Naive thymus-derived CD4-positive, alpha-beta T cell (primary cell): ENCODE results near the gene LRRC36. TPM values are rescaled to one million over a fixed set of nuclear protein-coding genes. Genes with fewer than 3 reads are reported as not detected.
"Not testable (repeated sequence)": the region's sequence is repeated elsewhere in the genome, so short reads cannot be mapped to it uniquely, and the experiment has no call there.

Source experiments
- ATAC-seq: fragments of 150-1000 bp; cut with Tn5 transposase; 2 replicates; pipeline ENCODE4 v1.10.0; 2021; ENCODE audit warnings: mild to moderate bottlenecking, moderate library complexity
- CTCF ChIA-PET: fragments of 350-600 bp; sonication (Branson Sonifier 250); formaldehyde crosslinking; loops from one replicate; lab custom pipeline; 2021; ENCODE audit warnings: antibody characterized with exemption; lab: Charles Lee
- POLR2A ChIA-PET: fragments of 350-600 bp; sonication (Branson Sonifier 250); formaldehyde crosslinking; loops from one replicate; lab custom pipeline; 2021; ENCODE audit warnings: antibody characterized with exemption, inconsistent platforms; lab: Charles Lee
- DNase-seq, 9 donors: peaks; one replicate each; pipeline versions ENCODE4 v3.0.0 to v3.0.0-alpha.2; 2020 to 2022; ENCODE audit warnings: mixed read lengths in 1 of 9
- H3K27ac ChIP-seq: one replicate; pipeline ENCODE4 v1.7.0; 2013; ENCODE audit warnings: mild to moderate bottlenecking, low read depth, low read length, moderate library complexity
- H3K27me3 ChIP-seq, 2 donors: one replicate each; pipeline ENCODE4 v1.7.0; 2013; ENCODE audit warnings: low read length in 2 of 2, mild to moderate bottlenecking in 2 of 2, moderate library complexity in 2 of 2; ENCODE audit not compliant: control insufficient read depth in 2 of 2, insufficient read depth in 2 of 2
- H3K36me3 ChIP-seq, 3 experiments: 1 replicate in 2 of 3; 2 replicates in 1 of 3; pipeline ENCODE4 v1.7.0; 2013; ENCODE audit warnings: low read length in 3 of 3, mild to moderate bottlenecking in 3 of 3, moderate library complexity in 1 of 3; ENCODE audit not compliant: insufficient read depth in 3 of 3, control insufficient read depth in 2 of 3
- H3K4me1 ChIP-seq, 2 donors: one replicate each; pipeline ENCODE4 v1.7.0; 2013; ENCODE audit warnings: low read length in 2 of 2, mild to moderate bottlenecking in 2 of 2, moderate library complexity in 1 of 2; ENCODE audit not compliant: control insufficient read depth in 2 of 2, insufficient read depth in 2 of 2
- H3K4me3 ChIP-seq: 2 replicates; pipeline ENCODE4 v1.7.0; 2013; ENCODE audit warnings: mild to moderate bottlenecking, low read length
- H3K9me3 ChIP-seq, 3 experiments: 1 replicate in 2 of 3; 2 replicates in 1 of 3; pipeline ENCODE4 v1.7.0; 2013; ENCODE audit warnings: low read length in 3 of 3; ENCODE audit not compliant: control insufficient read depth in 2 of 3
- H3K27ac Mint-ChIP-seq, 9 donors: one replicate each; pipeline ENCODE4 v1.8.0; 2020 to 2022; ENCODE audit warnings: mixed read lengths in 9 of 9, mild to moderate bottlenecking in 8 of 9, moderate library complexity in 5 of 9, inconsistent platforms in 2 of 9
- H3K27me3 Mint-ChIP-seq, 5 donors: one replicate each; pipeline ENCODE4 v1.8.0; 2021 to 2022; ENCODE audit warnings: mixed read lengths in 5 of 5, mild to moderate bottlenecking in 1 of 5
- H3K36me3 Mint-ChIP-seq, 5 donors: one replicate each; pipeline ENCODE4 v1.8.0; 2020 to 2022; ENCODE audit warnings: mixed read lengths in 5 of 5, mild to moderate bottlenecking in 3 of 5, inconsistent platforms in 1 of 5
- H3K4me1 Mint-ChIP-seq, 7 donors: one replicate each; pipeline ENCODE4 v1.8.0; 2020 to 2022; ENCODE audit warnings: mixed read lengths in 7 of 7, mild to moderate bottlenecking in 3 of 7, inconsistent platforms in 1 of 7
- H3K4me3 Mint-ChIP-seq, 10 donors: one replicate each; pipeline ENCODE4 v1.8.0; 2020 to 2022; ENCODE audit warnings: mild to moderate bottlenecking in 10 of 10, mixed read lengths in 10 of 10, moderate library complexity in 6 of 10, inconsistent platforms in 2 of 10
- H3K9me3 Mint-ChIP-seq, 11 donors: one replicate each; pipeline ENCODE4 v1.8.0; 2020 to 2022; ENCODE audit warnings: mixed read lengths in 11 of 11, mild to moderate bottlenecking in 4 of 11, inconsistent platforms in 1 of 11, moderate library complexity in 1 of 11
- intact Hi-C, 2 donors: fragments of 100-400 bp; cut with micrococcal nuclease; formaldehyde crosslinking; loops; one replicate each; pipeline ENCODE4 v1.15.1; 2023
- polyA plus RNA-seq, 2 donors: library from polyadenylated mRNA; unstranded; fragments of 300-500 nt; fragmentation: Illumina TruSeq; gene quantifications; one replicate each; pipeline ENCODE4 v1.2.3, GENCODE V29; 2021
- total RNA-seq, 6 experiments: library from RNA in 5 of 6; stranded (reverse) in 5 of 6; gene quantifications; 1 replicate in 5 of 6; 2 replicates in 1 of 6; pipeline ENCODE4 v1.2.3 and lab custom pipeline; 2021 to 2026

Gene LRRC36
- total and polyA plus RNA-seq, 7 experiments from 2014 or later = 0.50 to 0.56 TPM; not detected in 5

DNA sequence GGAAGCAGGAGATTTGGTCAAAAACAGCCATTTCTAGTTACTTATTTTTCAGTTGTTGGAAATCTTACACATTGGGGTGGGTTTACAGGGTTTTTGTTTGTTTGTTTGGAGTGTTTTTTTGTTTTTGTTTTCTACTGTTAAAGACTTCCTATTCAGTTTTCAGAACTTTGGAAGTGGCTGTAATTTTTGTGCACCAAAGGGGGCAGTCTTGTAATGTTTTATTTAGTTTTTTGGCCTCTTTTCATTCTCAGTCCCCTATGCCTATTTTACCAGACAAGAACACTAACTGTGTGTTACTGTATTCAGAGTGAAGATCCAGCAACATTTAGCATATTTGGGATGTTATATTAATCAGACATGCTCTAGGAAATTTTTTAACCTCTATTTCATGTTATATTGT lies 46.0 kb downstream of the LRRC36 start:
- no peaks in the 10 kb centered on the region for H3K4me1 Mint-ChIP-seq
- intact Hi-C loops = no loop called here
- H3K4me3 ChIP-seq = no peak overlapping the region
- H3K9me3 ChIP-seq = no peaks in the 10 kb centered on the region
- H3K27me3 Mint-ChIP-seq = peaks cover 0 to 7% (median 4%) of the 10 kb centered on the region in 5 donors
- no peaks in the 10 kb centered on the region for H3K36me3 ChIP-seq
- H3K27me3 ChIP-seq = no peaks in the 10 kb centered on the region
- POLR2A ChIA-PET = interaction anchor here (0.6 kb wide), 1 partner anchor 26 kb away, joined by 3 read pairs; no protein-coding TSS in a partner anchor
- no peak for DNase-seq
- CTCF ChIA-PET = no interaction called here
- H3K27ac ChIP-seq = no peak overlapping the region
- no peaks in the 10 kb centered on the region for H3K36me3 Mint-ChIP-seq
- no peak overlapping the region for H3K27ac Mint-ChIP-seq
- H3K4me3 Mint-ChIP-seq = no peak overlapping the region
- no peak for ATAC-seq
- H3K9me3 Mint-ChIP-seq = no peaks in the 10 kb centered on the region
- H3K4me1 ChIP-seq = no peaks in the 10 kb centered on the region

DNA sequence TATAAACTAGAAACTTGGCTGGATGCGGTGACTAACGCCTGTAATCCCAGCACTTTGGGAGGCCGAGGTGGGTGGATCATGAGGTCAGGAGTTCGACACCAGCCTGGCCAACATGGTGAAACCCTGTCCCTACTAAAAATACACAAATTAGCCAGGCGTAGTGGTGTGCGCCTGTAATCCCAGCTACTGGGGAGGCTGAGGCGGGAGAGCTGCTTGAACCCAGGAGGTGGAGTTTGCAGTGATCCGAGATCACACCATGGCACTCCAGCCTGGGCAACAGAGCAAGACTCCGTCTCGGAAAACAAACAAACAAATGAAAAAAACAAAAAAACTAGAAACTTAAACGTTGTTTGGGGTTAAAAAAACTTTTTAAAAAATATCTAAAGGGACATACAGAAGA lies 49.4 kb downstream of the LRRC36 start:
- H3K4me1 ChIP-seq, H3K27ac ChIP-seq, H3K27me3 ChIP-seq, CTCF ChIA-PET, H3K9me3 Mint-ChIP-seq, POLR2A ChIA-PET, DNase-seq, H3K36me3 ChIP-seq, intact Hi-C loops, H3K4me3 ChIP-seq, H3K4me1 Mint-ChIP-seq, H3K9me3 ChIP-seq, H3K27ac Mint-ChIP-seq, ATAC-seq, H3K4me3 Mint-ChIP-seq, H3K36me3 Mint-ChIP-seq: not testable (repeated sequence)
- H3K27me3 Mint-ChIP-seq = peaks cover 0 to 12% (median 4%) of the 10 kb centered on the region in 5 donors

DNA sequence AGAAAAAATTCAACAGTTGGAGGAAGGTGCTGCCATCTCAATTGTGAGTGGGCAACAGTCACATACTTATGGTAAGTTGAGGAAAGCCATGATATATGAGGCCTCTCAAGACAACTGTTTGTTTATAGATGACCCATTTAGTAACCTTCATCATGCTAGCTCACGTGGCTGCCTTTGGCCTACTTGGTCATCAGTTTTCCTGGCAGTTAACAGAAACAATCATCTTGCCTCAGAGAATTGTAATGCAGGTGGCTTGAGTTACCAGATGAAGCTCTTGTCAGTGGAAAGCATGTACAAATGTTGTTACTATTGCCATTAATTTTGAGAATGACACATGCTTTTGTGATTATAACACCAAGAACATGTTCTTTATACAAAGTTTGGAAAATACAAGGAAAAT lies 52.0 kb downstream of the LRRC36 start:
- H3K9me3 Mint-ChIP-seq = no peaks in the 10 kb centered on the region
- Histone ChIP-seq H3K4me3 (no peak overlapping the region), H3K36me3 (no peaks in the 10 kb centered on the region), H3K27me3 (no peaks in the 10 kb centered on the region), H3K27ac (no peak overlapping the region), H3K4me1 (no peaks in the 10 kb centered on the region), H3K9me3 (no peaks in the 10 kb centered on the region)
- ChIA-PET CTCF (no interaction called here), POLR2A (no interaction called here)
- DNase-seq (no peak), ATAC-seq (no peak)
- no peaks in the 10 kb centered on the region for H3K4me1 Mint-ChIP-seq
- no peak overlapping the region for H3K27ac Mint-ChIP-seq
- no peaks in the 10 kb centered on the region for H3K36me3 Mint-ChIP-seq
- intact Hi-C loops = no loop called here
- no peak overlapping the region for H3K4me3 Mint-ChIP-seq
- H3K27me3 Mint-ChIP-seq = peaks cover 0 to 15% (median 0%) of the 10 kb centered on the region in 5 donors

DNA sequence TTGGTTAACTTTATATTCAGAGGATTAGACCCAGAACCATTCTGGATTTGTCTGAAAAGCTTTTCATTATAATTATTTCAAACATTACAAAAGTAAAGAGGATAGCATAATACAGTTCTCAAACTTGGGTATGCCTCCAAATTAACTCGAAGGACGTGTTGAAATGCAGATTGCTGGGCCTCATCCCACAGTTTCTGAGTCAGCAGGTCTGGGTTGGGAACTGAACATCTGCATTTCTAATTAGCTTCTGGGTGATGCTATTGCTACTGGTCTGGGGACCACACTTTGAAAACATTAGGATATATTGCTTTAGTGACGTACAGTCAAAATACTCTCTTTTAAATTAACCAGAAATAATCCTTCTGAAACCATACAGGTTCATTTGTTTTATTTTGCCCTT lies 56.7 kb downstream of the LRRC36 start:
- Histone ChIP-seq H3K27me3 (no peaks in the 10 kb centered on the region), H3K36me3 (no peaks in the 10 kb centered on the region), H3K27ac (no peak overlapping the region), H3K9me3 (no peaks in the 10 kb centered on the region), H3K4me1 (no peaks in the 10 kb centered on the region), H3K4me3 (no peak overlapping the region)
- H3K27ac Mint-ChIP-seq = no peak overlapping the region
- intact Hi-C loops = no loop called here
- H3K4me3 Mint-ChIP-seq = no peak overlapping the region
- DNase-seq = no peak
- POLR2A ChIA-PET = no interaction called here
- no peaks in the 10 kb centered on the region for H3K9me3 Mint-ChIP-seq
- CTCF ChIA-PET = no interaction called here
- no peaks in the 10 kb centered on the region for H3K36me3 Mint-ChIP-seq
- no peak for ATAC-seq
- H3K4me1 Mint-ChIP-seq = no peaks in the 10 kb centered on the region
- peaks cover 0 to 21% (median 0%) of the 10 kb centered on the region in 5 donors for H3K27me3 Mint-ChIP-seq

DNA sequence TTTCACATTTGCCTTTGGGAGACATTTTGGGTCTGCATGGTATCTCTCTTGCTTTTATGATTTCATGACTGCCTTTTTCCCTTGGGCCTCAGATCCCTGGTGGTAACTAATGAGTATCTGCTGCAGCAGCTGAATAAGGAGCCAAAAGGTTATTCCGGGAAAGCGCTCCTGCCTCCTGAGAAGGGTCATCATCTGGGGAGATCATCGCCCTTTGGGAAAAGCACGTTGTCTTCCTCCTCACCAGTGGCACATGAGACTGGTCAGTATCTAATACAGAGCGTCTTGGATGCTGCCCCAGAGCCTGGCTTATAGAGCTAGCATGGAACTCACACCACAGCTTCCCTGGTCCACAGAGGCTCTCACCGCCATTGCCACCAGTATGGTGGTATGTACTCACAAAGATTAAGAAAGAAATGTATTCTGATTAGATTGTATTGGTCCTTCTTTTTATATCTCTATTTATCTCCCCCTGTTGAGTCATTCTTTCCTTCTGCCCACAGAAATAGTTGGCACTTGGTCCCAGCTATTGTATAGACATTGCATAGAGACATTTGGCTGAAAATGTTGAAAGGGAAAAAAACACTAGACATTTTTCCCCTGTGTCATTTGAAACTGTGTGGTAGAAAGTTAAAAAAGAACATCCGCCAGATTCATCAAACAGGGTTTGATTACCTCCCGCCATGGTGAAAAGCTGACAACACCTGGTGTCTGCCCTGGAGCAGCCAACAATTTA lies 58.3 kb downstream of the LRRC36 start:
- no peak overlapping the region for H3K27ac ChIP-seq
- Mint-ChIP-seq H3K9me3 (no peaks in the 10 kb centered on the region), H3K36me3 (no peaks in the 10 kb centered on the region), H3K27ac (no peak overlapping the region), H3K27me3 (peaks cover 0 to 25% (median 0%) of the 10 kb centered on the region in 5 donors), H3K4me3 (no peak overlapping the region), H3K4me1 (peaks cover 0 to 4% (median 0%) of the 10 kb centered on the region in 7 donors)
- POLR2A ChIA-PET = no interaction called here
- H3K4me1 ChIP-seq = no peaks in the 10 kb centered on the region
- ATAC-seq (no peak), DNase-seq (no peak)
- no peaks in the 10 kb centered on the region for H3K36me3 ChIP-seq
- CTCF ChIA-PET = interaction anchor here (0.6 to 1.1 kb wide), 3 partner anchors 9 to 432 kb away, joined by 3 to 5 read pairs (median 3); no protein-coding TSS in a partner anchor
- H3K27me3 ChIP-seq = no peaks in the 10 kb centered on the region
- intact Hi-C loops = no loop called here
- no peaks in the 10 kb centered on the region for H3K9me3 ChIP-seq
- no peak overlapping the region for H3K4me3 ChIP-seq

DNA sequence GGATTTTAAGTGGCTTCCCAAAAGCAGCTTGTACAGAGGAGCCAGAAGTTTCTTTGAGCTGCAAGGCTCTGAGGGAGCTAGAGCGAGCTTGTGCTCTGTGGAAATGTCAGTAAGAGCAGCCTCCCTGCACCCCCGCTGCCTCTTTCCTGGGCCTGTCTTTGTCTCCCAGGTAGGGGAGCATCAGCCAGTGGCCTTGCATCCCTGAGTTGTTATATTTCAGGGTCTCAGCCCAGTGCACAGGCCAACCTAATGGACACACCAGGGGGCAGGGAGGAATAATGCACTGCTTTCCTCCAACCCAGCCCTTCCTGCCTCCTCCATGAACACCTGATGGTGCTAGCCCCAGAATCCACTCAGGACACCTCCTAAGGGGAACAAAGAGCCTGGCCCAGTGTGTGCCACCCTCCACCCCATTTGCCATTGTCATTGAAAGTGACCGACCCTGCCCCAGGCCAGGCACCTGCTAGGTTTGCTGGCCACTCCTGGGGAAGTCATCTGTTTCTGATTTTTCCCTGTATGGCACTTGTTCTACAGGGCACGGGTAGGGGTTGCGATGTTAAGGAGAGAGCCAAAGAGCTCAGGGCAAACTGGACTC lies 60.3 kb downstream of the LRRC36 start:
- peaks cover 0 to 10% (median 0%) of the 10 kb centered on the region in 7 donors for H3K4me1 Mint-ChIP-seq
- no peaks in the 10 kb centered on the region for H3K27me3 ChIP-seq
- intact Hi-C loops = no loop called here
- ATAC-seq (no peak), DNase-seq (no peak)
- POLR2A ChIA-PET = no interaction called here
- H3K27me3 Mint-ChIP-seq = peaks cover 0 to 31% (median under 1%) of the 10 kb centered on the region in 5 donors
- H3K4me3 ChIP-seq = no peak overlapping the region
- no peaks in the 10 kb centered on the region for H3K9me3 Mint-ChIP-seq
- no peak overlapping the region for H3K27ac Mint-ChIP-seq
- CTCF ChIA-PET = no interaction called here
- no peaks in the 10 kb centered on the region for H3K36me3 ChIP-seq
- H3K36me3 Mint-ChIP-seq = no peaks in the 10 kb centered on the region
- no peaks in the 10 kb centered on the region for H3K4me1 ChIP-seq
- H3K27ac ChIP-seq = no peak overlapping the region
- H3K9me3 ChIP-seq = no peaks in the 10 kb centered on the region
- no peak overlapping the region for H3K4me3 Mint-ChIP-seq
